Measurements from ENCODE around the gene CLTA. TPM values are rescaled to one million over a fixed set of nuclear protein-coding genes. Genes with fewer than 3 reads are reported as not detected.

The CLTA gene
- total RNA-seq (100 to 1,000 TPM; 117 to 118 TPM), polyA plus RNA-seq (100 to 1,000 TPM; 164 to 191 TPM)
- long read RNA-seq, donor 1, transcript CLTA-202 (5 exons, 1,073 nt): major isoform, 262 of 281 reads
- long read RNA-seq, donor 1, partial matches to known transcripts: 6 of 281 reads
- long read RNA-seq, donor 1, other reads (novel, unspliced or antisense): 12 of 281 reads
- long read RNA-seq, donor 2, transcript CLTA-202 (5 exons, 1,073 nt): major isoform, 62 of 78 reads
- long read RNA-seq, donor 2, partial matches to known transcripts: 4 of 78 reads
- long read RNA-seq, donor 2, other reads (novel, unspliced or antisense): 12 of 78 reads

- H3K4me3 ChIP-seq (ENCODE audit: low read length in 2 of 2): peak within 1 kb of the TSS; percentile 72 to 95
- DNase-seq (peak; percentile 97), ATAC-seq (ENCODE audit: low FRiP score) (peak; percentile 99)
- WGBS, 2 donors: 0 to 1% methylated on average over 61 to 68 of the region's 68 CpGs
- no peaks in the 10 kb centered on the region for H3K36me3 ChIP-seq (ENCODE audit: control insufficient read depth in 1 of 2, insufficient read depth in 2 of 2, low read length in 1 of 2)
- peaks cover 1 to 11% of the 10 kb centered on the region in 2 donors for H3K4me1 ChIP-seq (ENCODE audit: control insufficient read depth in 1 of 2, insufficient read depth in 2 of 2, low read length in 2 of 2)
- peak within 1 kb of the TSS in 1 of 2 donors; percentile 87 for H3K27ac ChIP-seq (ENCODE audit: low read depth in 1 of 2, low read length in 2 of 2)
- no peaks in the 10 kb centered on the region for H3K27me3 ChIP-seq (ENCODE audit: control insufficient read depth in 1 of 2, insufficient read depth in 2 of 2, low read length in 1 of 2)
- intact Hi-C loops (cut with DNase I): loop anchor here in 1 of 2 donors (5.0 kb wide), 1 partner anchor 142 kb away; no protein-coding TSS in a partner anchor
- no peaks in the 10 kb centered on the region for H3K9me3 ChIP-seq (ENCODE audit: control insufficient read depth, low read length)
Observed at GRCh38 chr9:36190388-36191289, at the start of gene CLTA. Gene CLTA (plus strand): TSS chr9:36190921. CDS start chr9:36191057, 136 bp downstream.

- no peak overlapping the region for H3K27ac ChIP-seq (ENCODE audit: low read depth in 1 of 2, low read length in 2 of 2)
- H3K4me1 ChIP-seq (ENCODE audit: control insufficient read depth in 1 of 2, insufficient read depth in 2 of 2, low read length in 2 of 2): no peaks in the 10 kb centered on the region
- no peaks in the 10 kb centered on the region for H3K36me3 ChIP-seq (ENCODE audit: control insufficient read depth in 1 of 2, insufficient read depth in 2 of 2, low read length in 1 of 2)
- intact Hi-C loops (cut with DNase I): no loop called here
- H3K4me3 ChIP-seq (ENCODE audit: low read length in 2 of 2): no peak overlapping the region
- ATAC-seq (ENCODE audit: low FRiP score) (no peak), DNase-seq (no peak)
- no peaks in the 10 kb centered on the region for H3K27me3 ChIP-seq (ENCODE audit: control insufficient read depth in 1 of 2, insufficient read depth in 2 of 2, low read length in 1 of 2)
- no peaks in the 10 kb centered on the region for H3K9me3 ChIP-seq (ENCODE audit: control insufficient read depth, low read length)
- 9 to 19% methylated on average over 4 of the region's 4 CpGs for WGBS, 2 donors
Observed at GRCh38 chr9:36141288-36141687, 49.4 kb upstream of the CLTA start.

GRCh38 chr9:36141761-36142160 lies 49.0 kb upstream of the CLTA start:
- Histone ChIP-seq H3K4me3 (ENCODE audit: low read length in 2 of 2) (no peak overlapping the region), H3K27me3 (ENCODE audit: control insufficient read depth in 1 of 2, insufficient read depth in 2 of 2, low read length in 1 of 2) (no peaks in the 10 kb centered on the region), H3K27ac (ENCODE audit: low read depth in 1 of 2, low read length in 2 of 2) (no peak overlapping the region), H3K9me3 (ENCODE audit: control insufficient read depth, low read length) (no peaks in the 10 kb centered on the region), H3K4me1 (ENCODE audit: control insufficient read depth in 1 of 2, insufficient read depth in 2 of 2, low read length in 2 of 2) (no peaks in the 10 kb centered on the region), H3K36me3 (ENCODE audit: control insufficient read depth in 1 of 2, insufficient read depth in 2 of 2, low read length in 1 of 2) (no peaks in the 10 kb centered on the region)
- 94 to 96% methylated on average over 7 of the region's 7 CpGs for WGBS, 2 donors
- DNase-seq (no peak), ATAC-seq (ENCODE audit: low FRiP score) (no peak)
- intact Hi-C loops (cut with DNase I): no loop called here

- intact Hi-C loops (cut with DNase I): no loop called here
- WGBS, 2 donors: 32% methylated on average over 12 of the region's 12 CpGs
- DNase-seq (no peak), ATAC-seq (ENCODE audit: low FRiP score) (peak; percentile 57)
- Histone ChIP-seq H3K27ac (ENCODE audit: low read depth in 1 of 2, low read length in 2 of 2) (peak overlapping the region; percentile 7 to 81), H3K4me1 (ENCODE audit: control insufficient read depth in 1 of 2, insufficient read depth in 2 of 2, low read length in 2 of 2) (no peaks in the 10 kb centered on the region), H3K9me3 (ENCODE audit: control insufficient read depth, low read length) (no peaks in the 10 kb centered on the region), H3K36me3 (ENCODE audit: control insufficient read depth in 1 of 2, insufficient read depth in 2 of 2, low read length in 1 of 2) (no peaks in the 10 kb centered on the region), H3K4me3 (ENCODE audit: low read length in 2 of 2) (no peak overlapping the region), H3K27me3 (ENCODE audit: control insufficient read depth in 1 of 2, insufficient read depth in 2 of 2, low read length in 1 of 2) (no peaks in the 10 kb centered on the region)
Observed at GRCh38 chr9:36142510-36143244, 48.0 kb upstream of the CLTA start.

GRCh38 chr9:36143245-36143641 lies 47.5 kb upstream of the CLTA start:
- intact Hi-C loops (cut with DNase I): no loop called here
- H3K9me3 ChIP-seq (ENCODE audit: control insufficient read depth, low read length): no peaks in the 10 kb centered on the region
- H3K36me3 ChIP-seq (ENCODE audit: control insufficient read depth in 1 of 2, insufficient read depth in 2 of 2, low read length in 1 of 2): no peaks in the 10 kb centered on the region
- ATAC-seq (ENCODE audit: low FRiP score): no peak
- H3K4me1 ChIP-seq (ENCODE audit: control insufficient read depth in 1 of 2, insufficient read depth in 2 of 2, low read length in 2 of 2): no peaks in the 10 kb centered on the region
- H3K27ac ChIP-seq (ENCODE audit: low read depth in 1 of 2, low read length in 2 of 2): peak overlapping the region in 1 of 2 donors; percentile 81
- no peaks in the 10 kb centered on the region for H3K27me3 ChIP-seq (ENCODE audit: control insufficient read depth in 1 of 2, insufficient read depth in 2 of 2, low read length in 1 of 2)
- WGBS, 2 donors: 62 to 67% methylated on average over 13 of the region's 13 CpGs
- H3K4me3 ChIP-seq (ENCODE audit: low read length in 2 of 2): no peak overlapping the region
- peak in 1 of 2 donors; percentile 56 for DNase-seq

GRCh38 chr9:36144309-36145232 lies 46.1 kb upstream of the CLTA start:
- ATAC-seq (ENCODE audit: low FRiP score) (no peak), DNase-seq (peak in 1 of 2 donors; percentile 73)
- no peaks in the 10 kb centered on the region for H3K27me3 ChIP-seq (ENCODE audit: control insufficient read depth in 1 of 2, insufficient read depth in 2 of 2, low read length in 1 of 2)
- H3K9me3 ChIP-seq (ENCODE audit: control insufficient read depth, low read length): no peaks in the 10 kb centered on the region
- H3K4me1 ChIP-seq (ENCODE audit: control insufficient read depth in 1 of 2, insufficient read depth in 2 of 2, low read length in 2 of 2): peaks cover 0 to 4% of the 10 kb centered on the region in 2 donors
- intact Hi-C loops (cut with DNase I): no loop called here
- no peak overlapping the region for H3K27ac ChIP-seq (ENCODE audit: low read depth in 1 of 2, low read length in 2 of 2)
- H3K4me3 ChIP-seq (ENCODE audit: low read length in 2 of 2): no peak overlapping the region
- 93% methylated on average over 12 of the region's 12 CpGs for WGBS, 2 donors
- no peaks in the 10 kb centered on the region for H3K36me3 ChIP-seq (ENCODE audit: control insufficient read depth in 1 of 2, insufficient read depth in 2 of 2, low read length in 1 of 2)

- H3K4me1 ChIP-seq (ENCODE audit: control insufficient read depth in 1 of 2, insufficient read depth in 2 of 2, low read length in 2 of 2): peaks cover 0 to 4% of the 10 kb centered on the region in 2 donors
- H3K4me3 ChIP-seq (ENCODE audit: low read length in 2 of 2): no peak overlapping the region
- no peaks in the 10 kb centered on the region for H3K27me3 ChIP-seq (ENCODE audit: control insufficient read depth in 1 of 2, insufficient read depth in 2 of 2, low read length in 1 of 2)
- intact Hi-C loops (cut with DNase I): no loop called here
- no peaks in the 10 kb centered on the region for H3K9me3 ChIP-seq (ENCODE audit: control insufficient read depth, low read length)
- 97 to 98% methylated on average over 4 of the region's 4 CpGs for WGBS, 2 donors
- no peak overlapping the region for H3K27ac ChIP-seq (ENCODE audit: low read depth in 1 of 2, low read length in 2 of 2)
- ATAC-seq (ENCODE audit: low FRiP score) (no peak), DNase-seq (peak in 1 of 2 donors; percentile 30)
- no peaks in the 10 kb centered on the region for H3K36me3 ChIP-seq (ENCODE audit: control insufficient read depth in 1 of 2, insufficient read depth in 2 of 2, low read length in 1 of 2)
Observed at GRCh38 chr9:36145970-36146369, 44.8 kb upstream of the CLTA start.

All from aorta (tissue), 5 donors.